ENCODE measurements around the gene MTMR11. TPM values are rescaled to one million over a fixed set of nuclear protein-coding genes. Genes with fewer than 3 reads are reported as not detected.

Gene MTMR11
- total RNA-seq, 1 experiment from 2014 or later, result 3.9 TPM

DNA sequence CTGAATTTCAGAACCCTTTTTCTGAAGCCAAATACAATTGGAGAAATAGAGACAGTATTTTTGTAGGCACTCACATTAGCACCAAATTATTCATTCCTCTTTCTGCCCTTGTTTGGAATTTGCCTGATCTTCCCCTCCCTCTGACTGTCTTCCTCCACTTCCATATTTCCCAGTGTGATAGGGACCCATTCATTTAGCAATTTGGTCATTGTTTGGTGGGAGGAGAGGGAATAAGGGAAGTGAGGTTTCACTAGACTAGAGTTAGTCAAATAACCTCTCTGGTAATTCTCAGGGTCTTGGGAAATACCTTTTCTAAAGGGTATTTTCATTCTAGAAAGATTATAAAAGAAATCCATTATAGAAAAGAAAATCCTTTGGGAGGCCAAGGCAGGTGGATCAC, 31.0 kb upstream of the MTMR11 start:
- no peak overlapping the region for H2BK15ac ChIP-seq (ENCODE audit: low read depth, low read length)
- no peak overlapping the region for H2BK120ac ChIP-seq (ENCODE audit: low read depth, low read length, poor library complexity, severe bottlenecking)
- no peak for DNase-seq
- H3K9ac ChIP-seq (ENCODE audit: extremely low read depth, insufficient read length, low read length), result no peak overlapping the region
- H2BK5ac ChIP-seq (ENCODE audit: insufficient read length, low read length), result no peak overlapping the region
- H4K5ac ChIP-seq (ENCODE audit: insufficient read length, low read depth, low read length), result no peak overlapping the region
- H3K79me2 ChIP-seq (ENCODE audit: insufficient read depth, low read length), result no peaks in the 10 kb centered on the region
- H3K27me3 Mint-ChIP-seq (ENCODE audit: low read depth), result no peaks in the 10 kb centered on the region
- no peak overlapping the region for H2AK5ac ChIP-seq (ENCODE audit: insufficient read length, low read length)
- no peak overlapping the region; a peak in 1 of 7 replicates for H3K27ac Mint-ChIP-seq
- no peak overlapping the region for H3K27ac ChIP-seq (ENCODE audit: insufficient read length, low read depth, low read length)
- H3K56ac ChIP-seq (ENCODE audit: insufficient read length, low read depth, low read length), result no peak overlapping the region
- no peaks in the 10 kb centered on the region for H3K79me1 ChIP-seq (ENCODE audit: insufficient read depth, low read depth, low read length, poor library complexity, severe bottlenecking)
- H3K23ac ChIP-seq (ENCODE audit: insufficient read length, low read depth, low read length), result no peak overlapping the region
- peaks cover 11 to 55% (median 54%) of the 10 kb centered on the region in 3 experiments; a peak in 6 of 7 replicates for H3K36me3 Mint-ChIP-seq (ENCODE audit: insufficient read depth in 1 of 3, low read depth in 3 of 3)
- no peaks in the 10 kb centered on the region for H3K4me1 Mint-ChIP-seq
- no peak overlapping the region for H3K14ac ChIP-seq (ENCODE audit: insufficient read depth, low read length)
- no peak overlapping the region for H3K18ac ChIP-seq (ENCODE audit: insufficient read length, low read depth, low read length)
- no peaks in the 10 kb centered on the region for H3K27me3 ChIP-seq (ENCODE audit: insufficient read depth, low read length)
- no peak overlapping the region for H2BK12ac ChIP-seq (ENCODE audit: insufficient read length, low read depth, low read length)
- no peaks in the 10 kb centered on the region for H3K9me3 Mint-ChIP-seq
- H3K9me3 ChIP-seq (ENCODE audit: control insufficient read depth, low read depth, low read length), result no peaks in the 10 kb centered on the region
- no peak overlapping the region for H3K4me2 ChIP-seq (ENCODE audit: insufficient read depth, insufficient read length, low read length)
- no peak for TF ChIP-seq CTCF (conservative IDR thresholded peaks at IDR 0.05)
- H3K4me3 Mint-ChIP-seq, result no peak overlapping the region
- no peak overlapping the region for H4K91ac ChIP-seq (ENCODE audit: insufficient read length, low read depth, low read length)
- H4K20me1 ChIP-seq (ENCODE audit: control insufficient read depth, insufficient read depth, insufficient read length), result no peaks in the 10 kb centered on the region
- no peak overlapping the region for H2BK20ac ChIP-seq (ENCODE audit: low read depth, low read length, poor library complexity, severe bottlenecking)
- no peak overlapping the region for H4K8ac ChIP-seq (replicated peaks; ENCODE audit: insufficient read length, low read depth, low read length)
- no peak overlapping the region for H3K4ac ChIP-seq (ENCODE audit: low read depth, low read length)
- no peaks in the 10 kb centered on the region for H3K4me1 ChIP-seq (ENCODE audit: insufficient read depth, low read length)
- H3K23me2 ChIP-seq (ENCODE audit: insufficient read length, low read depth, low read length, poor library complexity, severe bottlenecking), result no peaks in the 10 kb centered on the region
- H3T11ph ChIP-seq (ENCODE audit: low read length), result no peak overlapping the region
- no peak overlapping the region for H2AFZ ChIP-seq (ENCODE audit: low read length)

Measured in H9 (cell line).